NCI-H187 (cell line): ENCODE data around the gene CYP3A7.
"Not testable (repeated sequence)": the region's sequence is repeated elsewhere in the genome, so short reads cannot be mapped to it uniquely, and the experiment has no call there.

Source experiments
- DNase-seq, 2 experiments: peaks; one replicate each; lab custom pipeline; 2025; lab: John Stamatoyannopoulos, UW

The CYP3A7 gene

GRCh38 chr7:99734987-99735386 is at the start of gene CYP3A7:
Gene CYP3A7 (minus strand): TSS chr7:99735196. CDS start chr7:99735093, 103 bp downstream.
- no peak for DNase-seq

GRCh38 chr7:99784007-99784406 is 49.0 kb upstream of the CYP3A7 start, which contains the start of gene CYP3A4:
Gene CYP3A4 (minus strand): TSS chr7:99784184. CDS start chr7:99784081, 103 bp downstream.
- no peak for DNase-seq

- DNase-seq = no peak
Observed at GRCh38 chr7:99782012-99782953, 47.3 kb upstream of the CYP3A7 start.

- DNase-seq = no peak
Observed at GRCh38 chr7:99780588-99780987, 45.6 kb upstream of the CYP3A7 start.

- no peak for DNase-seq
Observed at GRCh38 chr7:99779949-99780348, 45.0 kb upstream of the CYP3A7 start.

- DNase-seq = no peak
Observed at GRCh38 chr7:99778880-99779279, 43.9 kb upstream of the CYP3A7 start.

GRCh38 chr7:99773395-99773794 is 38.4 kb upstream of the CYP3A7 start:
- not testable (repeated sequence) for DNase-seq

- no peak for DNase-seq
Observed at GRCh38 chr7:99772565-99772964, 37.6 kb upstream of the CYP3A7 start.

- DNase-seq = not testable (repeated sequence)
Observed at GRCh38 chr7:99769494-99769893, 34.5 kb upstream of the CYP3A7 start.

- no peak for DNase-seq
Observed at GRCh38 chr7:99768471-99768870, 33.5 kb upstream of the CYP3A7 start.

GRCh38 chr7:99767662-99768061 is 32.7 kb upstream of the CYP3A7 start:
- no peak for DNase-seq

- no peak for DNase-seq
Observed at GRCh38 chr7:99766484-99767099, 31.6 kb upstream of the CYP3A7 start.

- DNase-seq = no peak
Observed at GRCh38 chr7:99764478-99764877, 29.5 kb upstream of the CYP3A7 start.

- no peak for DNase-seq
Observed at GRCh38 chr7:99762680-99763327, 27.8 kb upstream of the CYP3A7 start.

- no peak for DNase-seq
Observed at GRCh38 chr7:99755085-99755484, 20.1 kb upstream of the CYP3A7 start.

GRCh38 chr7:99752356-99752755 is 17.4 kb upstream of the CYP3A7 start:
- DNase-seq = no peak

- DNase-seq = not testable (repeated sequence)
Observed at GRCh38 chr7:99751322-99752052, 16.5 kb upstream of the CYP3A7 start.

- no peak for DNase-seq
Observed at GRCh38 chr7:99748846-99749579, 14.0 kb upstream of the CYP3A7 start.

- DNase-seq = not testable (repeated sequence)
Observed at GRCh38 chr7:99746915-99747314, 11.9 kb upstream of the CYP3A7 start.

- DNase-seq = not testable (repeated sequence)
Observed at GRCh38 chr7:99745395-99745794, 10.4 kb upstream of the CYP3A7 start.

GRCh38 chr7:99742737-99743394 is 7.9 kb upstream of the CYP3A7 start:
- no peak for DNase-seq
